ENCODE results near the gene CCL26.
"Not testable (repeated sequence)": the region's sequence is repeated elsewhere in the genome, so short reads cannot be mapped to it uniquely, and the experiment has no call there.

Gene CCL26

DNA sequence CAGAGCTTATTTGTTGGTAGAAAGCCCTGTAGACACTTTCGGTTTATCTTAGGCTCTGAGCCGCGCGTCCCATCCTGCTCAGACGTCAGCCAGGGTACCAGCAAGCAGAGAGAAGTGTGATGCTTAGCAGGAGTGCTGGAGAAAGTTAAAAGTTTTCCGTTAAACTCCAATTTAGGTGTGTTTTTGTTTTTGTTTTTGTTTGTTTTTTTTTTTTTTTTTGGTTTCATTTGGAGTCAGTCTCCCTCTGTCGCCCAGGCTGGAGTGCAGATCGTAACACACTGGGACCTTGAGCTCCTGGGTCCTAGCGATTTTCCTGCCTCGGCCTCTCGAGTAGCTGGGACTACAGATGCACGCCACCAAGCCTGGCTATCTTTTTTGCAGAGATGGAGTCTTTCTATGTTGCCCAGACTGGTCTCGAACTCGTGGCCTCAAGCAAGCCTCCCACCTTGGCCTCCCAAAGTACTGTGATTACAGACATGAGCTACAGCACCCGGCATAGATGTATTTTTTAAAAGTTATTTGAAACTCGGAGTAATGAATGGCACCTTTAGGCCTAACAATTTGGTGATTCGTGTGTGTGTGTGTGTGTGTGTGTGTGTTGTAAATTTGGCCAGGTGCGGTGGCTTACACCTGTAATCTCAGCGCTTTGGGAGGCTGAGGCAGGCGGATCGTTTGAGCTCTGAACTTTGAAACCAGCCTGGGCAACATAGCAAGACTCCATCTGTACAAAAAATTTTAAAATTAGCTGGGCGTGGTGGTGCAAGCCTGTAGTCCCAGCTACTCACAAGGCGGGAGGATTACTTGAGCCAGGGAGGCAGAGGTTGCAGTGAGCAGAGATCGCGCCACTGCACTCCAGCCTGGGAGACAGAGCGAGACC lies 32.0 kb downstream of the CCL26 start:
- DNase-seq (ENCODE audit: low read depth in 2 of 3, low spot score in 1 of 3) = no peak

DNA sequence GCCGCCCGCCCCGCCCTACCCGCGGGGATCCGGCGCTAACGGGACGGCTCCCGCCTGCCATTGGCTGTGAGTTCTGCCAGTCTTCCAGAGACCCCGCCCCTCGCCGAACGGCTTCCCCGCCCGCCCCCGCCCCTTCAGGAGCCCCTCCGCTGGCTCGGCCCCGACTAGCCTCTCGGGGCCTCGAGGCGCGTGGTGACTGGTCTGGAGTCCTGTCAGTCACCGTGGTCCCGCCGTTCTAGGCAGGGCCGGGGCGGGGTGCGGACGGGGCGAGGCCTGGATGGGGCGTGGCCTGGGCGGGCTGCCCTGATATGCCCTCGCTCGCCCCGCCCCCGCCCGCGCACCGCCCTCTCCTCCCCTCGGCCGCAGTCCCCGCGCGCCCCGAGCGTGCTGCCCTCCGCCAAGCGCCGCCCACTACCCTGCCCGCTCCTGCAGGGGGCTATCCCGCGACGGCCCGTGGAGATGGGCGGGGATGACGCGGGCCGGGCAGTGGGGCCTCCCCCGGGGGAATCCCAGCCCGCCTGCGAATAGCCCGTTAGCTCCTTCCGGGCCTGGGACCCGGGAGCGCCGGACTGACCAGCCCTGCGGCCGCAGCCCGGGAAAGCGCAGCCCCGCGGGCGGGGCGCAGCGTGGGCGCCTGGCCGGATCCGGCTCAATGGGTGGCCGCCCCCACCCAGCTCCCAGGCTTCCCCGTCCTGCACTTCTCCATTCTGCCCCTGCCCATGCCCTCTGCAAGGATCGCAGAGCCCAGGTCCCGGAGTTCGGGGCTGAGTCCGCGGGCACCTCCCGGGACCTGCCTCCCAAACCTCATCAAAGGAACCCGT lies 32.8 kb downstream of the CCL26 start:
- peak; percentile 96 to 100 (median 98) for DNase-seq (ENCODE audit: low read depth in 2 of 3, low spot score in 1 of 3)

DNA sequence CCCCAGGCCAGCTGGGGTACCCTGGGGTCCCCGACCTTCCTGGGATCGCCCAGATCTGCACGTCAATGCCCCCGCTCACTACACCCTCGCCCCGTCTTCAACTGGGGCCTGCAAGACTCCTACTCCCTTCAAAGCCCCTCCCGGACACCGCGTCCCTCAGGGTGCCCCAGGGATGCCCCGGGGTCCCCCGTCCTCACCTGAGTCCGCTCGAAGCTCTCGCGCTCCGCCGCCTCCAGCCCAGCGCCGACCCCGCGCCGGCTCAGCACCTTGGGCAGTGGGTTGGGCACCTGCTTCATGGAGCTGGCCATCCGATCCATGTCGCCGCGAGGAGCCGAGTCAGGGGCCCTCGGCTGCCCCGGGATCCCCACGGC lies 33.4 kb downstream of the CCL26 start, which contains the start of gene HIP1:
TSS of gene HIP1 (minus strand) at position 338 of the 371 bp plus-strand sequence. CDS start at position 317, 21 bp downstream.
- DNase-seq (ENCODE audit: low read depth in 2 of 3, low spot score in 1 of 3) = peak in 1 of 3 donors; percentile 1

DNA sequence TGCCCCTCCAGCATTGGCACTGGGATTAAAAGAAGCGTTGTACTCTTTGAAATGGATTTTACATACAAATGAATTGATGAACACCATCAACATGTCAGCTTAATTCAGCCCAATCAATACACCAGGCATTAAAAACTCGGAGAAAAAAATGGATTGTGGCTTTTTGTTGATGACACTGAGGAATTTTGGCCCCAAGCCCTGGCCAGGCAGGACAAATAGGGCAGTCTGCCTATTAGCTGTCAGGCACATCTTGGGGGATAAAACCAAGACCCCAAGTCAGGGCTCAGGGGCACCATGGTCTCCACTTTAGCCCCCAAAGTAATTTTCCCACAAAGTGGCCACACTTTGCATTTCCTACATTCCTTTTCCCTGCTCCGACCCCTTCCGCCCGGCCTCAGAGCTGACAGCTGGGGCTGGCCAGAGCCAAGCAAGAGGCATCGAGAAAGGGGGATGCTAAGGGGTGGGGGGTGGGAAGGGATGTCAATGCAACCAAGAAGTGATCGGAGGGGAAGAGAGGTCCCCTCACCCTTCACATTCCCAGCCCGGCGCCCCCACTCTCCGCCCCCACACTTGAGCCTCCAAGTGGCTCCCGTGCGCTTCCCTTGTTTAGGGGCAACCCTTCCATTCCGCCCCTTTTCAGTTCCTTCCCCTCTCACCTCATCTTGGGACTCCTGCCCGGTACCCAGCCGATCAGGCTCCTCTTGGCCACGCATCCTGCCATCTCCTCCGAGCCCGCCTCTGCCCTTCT lies 34.0 kb downstream of the CCL26 start:
- DNase-seq (ENCODE audit: low read depth in 2 of 3, low spot score in 1 of 3) = no peak

DNA sequence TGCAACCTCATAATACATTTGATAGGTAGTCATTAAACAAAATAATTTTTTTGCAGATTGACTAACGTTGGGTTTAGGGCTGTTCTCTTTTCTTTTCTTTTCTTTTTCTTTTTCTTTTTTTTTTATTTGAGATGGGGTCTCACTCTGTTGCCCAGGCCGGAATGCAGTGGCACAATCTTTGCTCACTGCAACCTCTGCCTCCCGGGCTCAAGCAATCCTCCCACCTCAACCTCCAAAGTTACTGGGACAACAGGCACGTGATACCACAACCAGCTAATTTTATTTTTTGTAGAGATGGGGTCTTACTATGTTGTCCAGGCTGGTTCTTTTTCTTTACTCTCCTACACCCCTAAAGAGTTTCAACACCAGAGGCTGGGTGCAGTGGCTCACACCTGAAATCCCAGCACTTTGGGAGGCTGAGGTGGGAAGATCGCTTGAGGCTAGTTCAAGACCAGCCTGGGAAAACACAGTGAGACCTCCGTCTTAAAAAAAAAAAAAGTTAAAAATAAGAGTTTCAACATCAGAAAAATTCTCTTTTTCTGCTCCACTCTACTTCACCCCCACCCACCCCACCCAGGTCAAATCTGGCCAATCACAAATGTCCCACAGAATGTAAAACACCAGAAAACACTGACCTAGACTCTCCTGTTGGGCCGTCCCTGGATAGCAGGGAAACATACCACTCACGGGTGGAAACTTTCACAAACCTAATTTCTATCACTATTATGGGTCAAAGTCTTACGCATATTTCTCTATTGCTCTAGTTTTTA lies 36.2 kb downstream of the CCL26 start:
- no peak for DNase-seq (ENCODE audit: low read depth in 2 of 3, low spot score in 1 of 3)

DNA sequence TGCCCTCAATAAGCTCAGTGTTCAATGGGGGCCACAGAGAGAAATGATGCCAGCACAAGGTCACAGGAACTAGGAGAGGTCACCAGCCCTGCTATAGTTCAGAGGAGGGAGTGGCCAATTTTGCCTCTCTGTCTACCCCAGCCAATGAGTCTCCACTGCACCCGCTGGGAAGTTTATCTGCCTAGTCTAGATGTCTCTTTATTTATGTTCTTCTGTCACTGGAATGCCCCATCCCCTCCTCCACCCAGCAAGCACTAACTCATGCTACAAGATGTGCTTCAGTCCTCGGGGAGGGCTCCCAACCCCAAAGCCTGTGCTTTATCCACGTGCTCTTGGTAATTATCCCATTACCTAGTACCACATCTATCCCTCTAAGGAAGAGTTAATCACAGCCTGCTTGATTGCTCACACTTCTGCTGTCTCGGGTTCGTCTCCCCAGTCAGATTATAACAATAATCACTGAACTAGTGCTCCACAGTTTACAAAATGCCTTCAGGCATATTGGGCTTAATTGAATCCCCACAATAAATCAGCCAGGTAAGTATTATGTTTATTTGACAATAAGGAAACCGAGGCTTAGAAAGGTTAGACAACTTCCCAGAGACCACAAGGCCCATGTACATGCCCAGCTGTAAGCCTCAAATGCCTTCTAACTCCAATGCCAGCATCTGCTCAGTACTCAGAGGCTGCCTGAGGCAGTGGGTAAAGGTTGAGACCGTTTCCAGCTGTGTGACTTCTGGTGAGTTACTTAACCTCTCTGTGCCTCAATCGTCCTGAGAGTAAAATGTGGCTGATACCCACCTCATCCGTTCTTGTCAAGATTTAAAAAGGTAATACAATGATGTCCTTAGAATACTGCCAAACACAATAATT lies 37.2 kb downstream of the CCL26 start:
- no peak for DNase-seq (ENCODE audit: low read depth in 2 of 3, low spot score in 1 of 3)

DNA sequence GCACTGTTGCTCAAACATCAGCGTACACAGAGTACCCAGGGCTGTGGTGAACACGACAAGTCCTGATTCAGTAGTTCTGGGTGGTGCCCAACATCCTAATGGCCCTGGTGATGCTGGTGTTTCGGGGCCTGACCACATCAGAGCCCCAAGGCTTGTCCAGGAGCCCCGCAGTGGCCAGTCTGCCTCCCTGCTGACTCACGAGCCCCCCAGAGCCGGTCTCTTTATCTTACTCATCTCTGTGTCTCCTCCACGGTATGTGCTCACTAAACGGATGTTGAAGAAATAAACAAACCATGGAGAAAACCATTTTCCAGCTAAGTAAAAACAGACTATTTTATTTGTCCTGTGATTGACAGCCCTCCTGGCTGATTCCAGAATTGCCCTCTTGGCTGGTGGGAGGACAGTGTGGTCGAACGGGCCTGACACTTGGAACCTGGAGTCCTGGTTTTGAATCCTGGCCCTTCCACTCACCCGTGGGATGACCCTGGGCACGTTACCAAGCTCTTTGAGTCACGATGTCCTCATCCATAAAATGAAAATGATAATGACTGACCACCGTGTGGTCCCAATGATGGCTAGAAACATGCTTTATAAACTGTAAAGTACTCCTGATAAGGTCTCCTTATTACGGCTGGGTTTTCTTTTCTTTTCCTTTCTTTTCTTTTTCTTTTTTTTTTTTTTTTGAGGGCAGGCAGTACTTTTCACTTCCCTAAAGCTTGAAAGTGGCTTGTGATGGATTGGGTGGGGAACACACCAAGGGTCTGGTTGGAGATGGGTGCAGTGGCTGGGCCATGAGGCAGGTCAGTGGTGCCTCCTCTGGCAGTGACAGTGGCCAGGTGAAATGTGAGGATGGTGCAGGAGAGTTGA lies 39.0 kb downstream of the CCL26 start:
- DNase-seq (ENCODE audit: low read depth in 2 of 3, low spot score in 1 of 3) = no peak

DNA sequence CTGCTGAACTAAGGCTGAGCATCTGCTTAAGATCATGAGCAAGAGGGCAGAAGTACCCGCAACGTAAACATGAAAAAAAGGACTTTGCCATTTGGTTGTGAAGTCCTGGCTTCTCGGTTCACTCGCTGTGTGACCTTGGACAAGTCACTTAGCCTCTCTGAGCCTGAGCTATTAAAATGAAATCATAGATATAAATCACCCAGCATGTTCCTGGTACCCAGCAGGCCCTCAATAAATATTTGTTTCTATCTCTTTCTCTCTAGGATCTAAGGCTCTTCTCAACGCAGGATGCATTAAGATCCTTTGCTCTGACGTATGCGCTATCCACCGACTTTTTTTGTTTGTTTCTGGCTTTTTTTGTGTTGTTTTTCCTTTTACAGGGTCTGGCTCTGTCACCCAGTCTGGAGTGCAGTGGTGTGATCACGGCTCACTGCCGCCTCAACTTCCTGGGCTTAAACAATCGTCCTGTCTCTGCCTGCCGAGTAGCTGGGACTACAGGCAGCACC lies 39.9 kb downstream of the CCL26 start:
- DNase-seq (ENCODE audit: low read depth in 2 of 3, low spot score in 1 of 3) = no peak

DNA sequence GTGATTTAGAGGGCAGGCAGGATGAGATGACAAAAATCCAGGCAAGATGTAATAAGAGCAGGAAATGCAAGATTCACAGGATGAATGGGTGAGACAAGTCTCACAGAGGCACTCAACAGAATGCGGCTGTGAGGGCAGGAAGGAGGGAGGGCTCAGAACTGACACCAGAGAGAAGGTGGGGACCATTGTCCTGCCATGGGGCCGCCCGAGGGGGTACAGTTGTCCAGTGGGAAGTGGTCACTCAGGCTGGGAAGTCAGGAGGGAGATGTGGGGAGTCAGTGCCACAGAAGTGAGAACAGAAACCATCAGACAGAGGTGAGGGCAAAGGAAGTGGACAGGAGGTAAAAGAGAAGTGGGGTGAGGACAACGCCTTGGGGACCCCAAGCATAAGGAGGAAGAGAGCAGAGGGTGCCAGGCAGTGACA lies 42.1 kb downstream of the CCL26 start:
- DNase-seq (ENCODE audit: low read depth in 2 of 3, low spot score in 1 of 3) = no peak

DNA sequence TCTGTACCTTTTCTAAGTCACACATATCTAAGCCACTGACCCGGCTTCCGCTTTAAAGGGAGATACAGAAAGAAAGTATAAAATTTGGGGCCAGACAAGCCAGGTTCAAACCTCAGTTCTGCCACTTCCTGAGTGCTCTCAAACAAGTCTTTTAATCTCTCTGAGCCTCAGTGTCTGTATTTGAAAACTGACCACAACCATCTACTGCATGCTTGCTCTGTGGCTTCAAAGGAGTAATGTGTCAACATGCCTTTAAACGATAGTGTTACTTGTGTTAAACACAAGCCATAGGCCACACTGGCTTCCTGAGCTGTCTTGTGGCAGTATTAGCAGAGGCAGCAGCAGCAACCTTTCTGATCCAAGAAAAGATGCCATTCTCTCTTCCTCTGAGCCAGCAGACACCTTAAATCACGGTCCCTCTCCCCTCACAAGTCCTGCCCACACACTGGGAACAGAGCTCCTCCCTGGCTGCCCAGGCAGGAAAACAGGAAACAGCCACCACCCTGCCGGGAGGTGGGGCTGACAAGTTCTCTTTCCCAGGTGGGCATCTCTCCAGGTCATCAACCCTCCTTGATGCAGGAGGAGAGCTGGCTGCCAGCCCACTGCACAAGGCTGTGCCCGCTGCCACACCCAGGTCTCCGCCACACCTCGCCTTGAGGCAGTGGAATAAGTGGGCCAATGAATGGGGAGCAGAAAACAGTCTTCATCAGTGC lies 44.0 kb downstream of the CCL26 start:
- DNase-seq (ENCODE audit: low read depth in 2 of 3, low spot score in 1 of 3) = no peak

DNA sequence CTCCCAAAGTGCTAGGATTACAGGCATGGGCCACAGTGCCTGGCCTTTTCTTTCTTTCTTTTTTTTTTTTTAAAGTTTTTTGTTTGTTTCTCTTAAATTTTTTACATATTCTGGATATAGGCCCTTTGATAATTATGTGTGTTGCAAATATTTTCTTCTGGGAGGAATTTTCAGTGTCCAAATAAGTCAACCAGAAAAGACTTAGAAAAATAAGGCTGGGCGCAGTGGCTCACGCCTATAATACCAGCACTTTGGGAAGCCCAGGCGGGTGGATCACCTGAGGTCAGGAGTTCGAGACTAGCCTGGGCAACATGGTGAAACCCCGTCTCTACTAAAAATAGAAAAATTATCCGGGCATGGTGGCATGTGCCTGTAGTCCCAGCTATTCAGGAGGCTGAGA lies 44.7 kb downstream of the CCL26 start:
- not testable (repeated sequence) for DNase-seq (ENCODE audit: low read depth in 2 of 3, low spot score in 1 of 3)

DNA sequence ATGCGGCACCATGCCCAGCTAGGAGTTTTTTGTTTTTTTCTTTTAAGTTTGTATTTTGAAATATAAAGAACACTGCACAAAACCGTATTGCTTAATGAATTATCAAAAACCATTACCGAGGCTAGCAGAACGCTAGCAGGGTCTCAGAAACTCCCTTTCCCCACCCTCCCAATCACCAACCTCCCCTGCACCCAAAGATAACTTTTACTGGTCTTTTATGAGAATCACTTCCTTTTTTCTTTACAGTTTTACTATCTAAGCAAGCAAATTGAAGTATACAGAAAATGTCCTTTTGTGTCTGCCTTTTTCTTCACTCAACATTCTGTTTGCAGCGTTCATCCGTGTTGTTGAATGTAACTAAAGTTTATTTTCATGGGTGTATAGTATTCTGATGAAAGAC lies 46.7 kb downstream of the CCL26 start:
- no peak for DNase-seq (ENCODE audit: low read depth in 2 of 3, low spot score in 1 of 3)

DNA sequence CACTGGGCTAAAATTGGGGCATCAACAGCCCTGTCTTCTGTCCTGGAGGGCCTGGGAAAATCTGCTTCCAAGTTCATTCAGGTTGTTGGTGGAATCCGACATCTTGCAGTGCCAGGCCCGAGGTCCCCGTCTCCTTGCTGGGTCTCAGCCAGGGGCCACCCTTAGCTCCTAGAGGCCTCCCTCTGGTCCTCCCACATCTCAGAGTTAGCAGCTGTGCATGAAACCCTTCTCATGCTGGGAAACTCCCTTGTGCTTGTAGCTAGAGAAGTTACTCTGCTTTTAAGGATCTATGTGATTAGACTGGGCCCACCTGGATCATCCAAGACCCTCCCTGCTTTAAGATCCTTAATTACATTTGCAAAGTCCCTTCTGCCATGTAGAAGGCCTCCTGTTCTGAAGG lies 48.6 kb downstream of the CCL26 start:
- DNase-seq (ENCODE audit: low read depth in 2 of 3, low spot score in 1 of 3) = no peak

DNA sequence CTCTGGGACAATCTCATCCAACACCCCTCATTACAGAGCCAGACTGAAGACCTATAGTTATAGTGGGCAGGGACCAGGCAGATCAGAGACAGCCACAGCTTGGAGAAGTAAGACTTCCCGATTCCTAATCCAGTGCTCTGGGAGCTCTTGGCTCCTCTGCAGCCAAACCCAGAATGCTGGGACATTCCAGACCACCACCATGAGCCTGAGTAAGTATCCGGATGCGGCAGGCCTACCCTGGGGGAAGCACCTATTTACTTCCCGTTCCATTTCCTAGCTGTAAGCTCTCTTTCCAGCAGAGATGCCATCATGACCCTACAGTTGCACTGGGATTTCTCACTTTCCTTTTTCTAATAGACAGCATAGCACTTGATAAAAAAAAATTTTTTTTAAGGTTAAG lies 49.6 kb downstream of the CCL26 start:
- DNase-seq (ENCODE audit: low read depth in 2 of 3, low spot score in 1 of 3) = no peak

DNA sequence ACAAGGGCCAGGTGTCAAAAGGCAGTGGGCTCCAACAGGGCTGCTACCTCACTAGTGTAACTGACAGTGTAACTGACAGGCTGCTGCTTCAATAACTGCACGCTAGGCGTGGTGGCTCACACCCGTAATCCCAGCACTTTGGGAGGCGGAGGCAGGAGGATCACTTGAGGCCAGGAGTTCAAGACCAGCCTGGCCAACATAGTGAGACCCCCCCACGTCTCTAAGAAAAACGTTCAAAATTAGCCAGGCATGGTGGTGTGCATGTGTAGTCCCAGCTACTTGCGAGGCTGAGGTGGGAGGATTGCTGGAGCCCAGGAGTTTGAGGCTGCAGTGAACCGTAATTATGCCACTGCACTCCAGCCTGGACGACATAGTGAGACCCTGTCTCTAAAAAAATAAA lies 50.1 kb downstream of the CCL26 start:
- not testable (repeated sequence) for DNase-seq (ENCODE audit: low read depth in 2 of 3, low spot score in 1 of 3)

DNA sequence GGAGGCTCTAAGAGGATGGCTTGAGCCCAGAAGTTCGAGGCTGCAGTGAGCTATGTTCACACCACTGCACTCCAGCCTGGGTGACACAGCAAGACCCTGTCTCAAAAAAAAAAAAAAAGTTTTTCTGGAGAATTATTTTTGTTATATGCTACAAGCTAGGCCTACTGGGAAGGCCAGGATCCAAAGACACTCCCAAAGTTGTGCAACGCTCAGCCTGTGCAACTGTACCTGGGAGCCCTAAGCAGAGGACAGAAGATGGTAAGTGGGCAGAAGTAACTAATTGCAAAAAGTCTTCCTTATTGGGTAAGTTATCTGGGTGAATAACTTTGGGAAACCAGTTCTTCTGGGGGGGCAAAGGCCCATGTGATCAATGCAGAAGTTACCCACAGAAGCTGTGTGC lies 50.6 kb downstream of the CCL26 start:
- DNase-seq (ENCODE audit: low read depth in 2 of 3, low spot score in 1 of 3) = no peak

DNA sequence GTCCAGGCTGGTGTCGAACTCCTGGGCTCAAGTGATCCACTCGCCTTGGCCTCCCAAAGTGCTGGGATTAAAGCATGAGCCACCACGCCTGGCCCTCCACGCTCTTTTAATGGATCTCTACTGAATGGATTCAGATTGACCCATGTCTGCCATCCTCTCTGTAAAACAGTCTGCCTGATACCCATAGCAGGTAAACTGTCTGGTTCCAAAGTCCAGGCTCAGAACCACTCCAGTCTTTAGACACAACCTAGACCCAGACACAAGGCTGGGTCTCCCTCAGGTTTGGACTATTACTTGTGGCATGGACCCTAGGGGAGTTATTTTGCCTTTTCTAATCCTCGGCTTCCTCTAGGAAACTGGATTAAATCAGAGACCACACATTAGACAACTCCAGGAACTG lies 52.4 kb downstream of the CCL26 start:
- DNase-seq (ENCODE audit: low read depth in 2 of 3, low spot score in 1 of 3) = no peak
